Transverse colon (tissue), 3 donors: ENCODE results near the gene KCTD16.

Source experiments
- CTCF ChIP-seq, 5 experiments: fragments of 200-600 bp in 3 of 5; fragments of 450-650 bp in 2 of 5; sonication (generic) in 3 of 5; IDR thresholded peaks; 1 replicate in 2 of 5; 2 replicates in 3 of 5; pipeline ENCODE4 v1.5.1; 2016 to 2017; ENCODE audit warnings: antibody characterized with exemption in 5 of 5, inconsistent platforms in 3 of 5, mild to moderate bottlenecking in 2 of 5, moderate library complexity in 1 of 5
- EP300 ChIP-seq: sonication (generic); formaldehyde crosslinking; IDR thresholded peaks from one replicate; pipeline ENCODE4 v1.6.1; 2017; ENCODE audit warnings: antibody characterized with exemption, low read depth
- POLR2A ChIP-seq: fragments of 450-650 bp; IDR thresholded peaks from one replicate; pipeline ENCODE4 v1.6.1; 2016; ENCODE audit warnings: antibody characterized with exemption, mild to moderate bottlenecking, moderate library complexity

GRCh38 chr5:144352732-144353317, 182.2 kb downstream of the KCTD16 start:
- no peak for TF ChIP-seq CTCF (IDR thresholded peaks at IDR 0.05)
- no peak for TF ChIP-seq POLR2A
- no peak for TF ChIP-seq EP300
